Measurements from ENCODE around the gene NCKAP5.

NCKAP5 gene

DNA sequence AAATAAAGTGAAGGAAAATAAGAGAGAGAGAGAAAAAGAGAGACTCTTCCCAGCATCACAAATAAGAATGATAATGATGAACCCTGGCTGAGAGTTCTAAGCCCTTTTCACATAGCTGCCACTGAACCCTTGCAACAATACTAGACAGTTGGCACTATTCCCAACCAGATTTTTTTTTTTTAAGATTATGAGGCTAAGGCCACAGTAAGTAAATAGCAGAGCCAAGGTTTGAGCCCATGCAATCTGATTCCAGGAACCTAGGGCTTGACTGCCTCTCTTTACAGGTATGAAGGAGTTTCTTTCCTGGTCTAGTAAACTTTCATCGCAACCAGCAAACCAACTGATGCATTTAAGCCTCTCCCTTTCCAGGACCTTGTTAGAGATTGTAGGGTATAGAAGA, 424.6 kb downstream of the NCKAP5 start:
- TF ChIP-seq, protein P1, sequence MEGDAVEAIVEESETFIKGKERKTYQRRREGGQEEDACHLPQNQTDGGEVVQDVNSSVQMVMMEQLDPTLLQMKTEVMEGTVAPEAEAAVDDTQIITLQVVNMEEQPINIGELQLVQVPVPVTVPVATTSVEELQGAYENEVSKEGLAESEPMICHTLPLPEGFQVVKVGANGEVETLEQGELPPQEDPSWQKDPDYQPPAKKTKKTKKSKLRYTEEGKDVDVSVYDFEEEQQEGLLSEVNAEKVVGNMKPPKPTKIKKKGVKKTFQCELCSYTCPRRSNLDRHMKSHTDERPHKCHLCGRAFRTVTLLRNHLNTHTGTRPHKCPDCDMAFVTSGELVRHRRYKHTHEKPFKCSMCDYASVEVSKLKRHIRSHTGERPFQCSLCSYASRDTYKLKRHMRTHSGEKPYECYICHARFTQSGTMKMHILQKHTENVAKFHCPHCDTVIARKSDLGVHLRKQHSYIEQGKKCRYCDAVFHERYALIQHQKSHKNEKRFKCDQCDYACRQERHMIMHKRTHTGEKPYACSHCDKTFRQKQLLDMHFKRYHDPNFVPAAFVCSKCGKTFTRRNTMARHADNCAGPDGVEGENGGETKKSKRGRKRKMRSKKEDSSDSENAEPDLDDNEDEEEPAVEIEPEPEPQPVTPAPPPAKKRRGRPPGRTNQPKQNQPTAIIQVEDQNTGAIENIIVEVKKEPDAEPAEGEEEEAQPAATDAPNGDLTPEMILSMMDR (IDR thresholded peaks at IDR 0.05; ENCODE audit: low read length): no peak
- TF ChIP-seq EZH2 (IDR thresholded peaks at IDR 0.05; ENCODE audit: borderline replicate concordance, low read length): no peak
- no peaks in the 10 kb centered on the region for H3K9me2 ChIP-seq (ENCODE audit: low read depth, low read length)
- no peak overlapping the region for H3K27ac ChIP-seq (ENCODE audit: low read depth, low read length, poor library complexity, severe bottlenecking)

DNA sequence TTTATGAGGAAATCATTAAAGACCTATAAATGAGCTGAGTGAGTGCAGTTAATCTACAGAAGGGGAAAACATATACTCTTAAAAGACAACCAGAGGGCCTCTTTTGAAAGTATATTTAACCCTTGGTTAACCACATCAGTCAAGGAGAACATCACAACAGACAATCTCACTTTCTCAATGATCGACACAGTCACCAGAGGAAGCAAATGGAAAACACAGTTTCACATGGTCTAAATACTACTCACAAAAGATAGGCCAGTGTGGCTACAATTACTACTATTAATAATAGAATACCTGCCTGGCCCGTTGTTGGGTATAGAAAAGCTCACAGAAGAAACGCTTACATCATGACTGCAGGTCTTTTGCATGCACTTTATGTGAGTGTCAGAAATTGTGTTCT, 426.2 kb downstream of the NCKAP5 start:
- Histone ChIP-seq H2AFZ (ENCODE audit: low read length) (no peak overlapping the region), H3K9me2 (ENCODE audit: low read depth, low read length) (no peaks in the 10 kb centered on the region), H3K27ac (ENCODE audit: low read depth, low read length, poor library complexity, severe bottlenecking) (no peak overlapping the region), H3K4me2 (ENCODE audit: low read length) (no peak overlapping the region), H3K36me3 (ENCODE audit: insufficient read depth, low read length) (no peaks in the 10 kb centered on the region), H3K79me2 (ENCODE audit: insufficient read depth, low read length) (no peaks in the 10 kb centered on the region), H3K4me1 (ENCODE audit: insufficient read depth, low read length, severe bottlenecking) (no peaks in the 10 kb centered on the region), H3K4me3 (ENCODE audit: low read depth, low read length, poor library complexity, severe bottlenecking) (no peak overlapping the region), H3K9me3 (ENCODE audit: low read length) (no peaks in the 10 kb centered on the region), H3K9ac (ENCODE audit: low read length) (no peak overlapping the region), H4K20me1 (ENCODE audit: insufficient read depth, low read length) (no peaks in the 10 kb centered on the region), H3F3A (ENCODE audit: insufficient read depth, low read length) (no peaks in the 10 kb centered on the region), H3K27me3 (ENCODE audit: insufficient read depth, low read length) (no peaks in the 10 kb centered on the region)
- TF ChIP-seq, protein P1 (IDR thresholded peaks at IDR 0.05; ENCODE audit: low read length): no peak
- no peak for TF ChIP-seq EZH2 (IDR thresholded peaks at IDR 0.05; ENCODE audit: borderline replicate concordance, low read length)

More for the DNA sequence above, 424.6 kb downstream of the NCKAP5 start:
- Histone ChIP-seq H3F3A (ENCODE audit: insufficient read depth, low read length) (no peaks in the 10 kb centered on the region), H3K9ac (ENCODE audit: low read length) (no peak overlapping the region), H3K4me1 (ENCODE audit: insufficient read depth, low read length, severe bottlenecking) (no peaks in the 10 kb centered on the region), H2AFZ (ENCODE audit: low read length) (no peak overlapping the region), H3K4me3 (ENCODE audit: low read depth, low read length, poor library complexity, severe bottlenecking) (no peak overlapping the region), H3K79me2 (ENCODE audit: insufficient read depth, low read length) (no peaks in the 10 kb centered on the region), H3K27me3 (ENCODE audit: insufficient read depth, low read length) (no peaks in the 10 kb centered on the region), H3K4me2 (ENCODE audit: low read length) (no peak overlapping the region), H3K36me3 (ENCODE audit: insufficient read depth, low read length) (no peaks in the 10 kb centered on the region), H4K20me1 (ENCODE audit: insufficient read depth, low read length) (no peaks in the 10 kb centered on the region), H3K9me3 (ENCODE audit: low read length) (no peaks in the 10 kb centered on the region)

- no peaks in the 10 kb centered on the region for H3K27me3 ChIP-seq (ENCODE audit: insufficient read depth, low read length)
- H2AFZ ChIP-seq (ENCODE audit: low read length): no peak overlapping the region
- H3K9ac ChIP-seq (ENCODE audit: low read length): no peak overlapping the region
- no peaks in the 10 kb centered on the region for H3K4me1 ChIP-seq (ENCODE audit: insufficient read depth, low read length, severe bottlenecking)
- no peaks in the 10 kb centered on the region for H3F3A ChIP-seq (ENCODE audit: insufficient read depth, low read length)
- H3K4me2 ChIP-seq (ENCODE audit: low read length): no peak overlapping the region
- no peak overlapping the region for H3K4me3 ChIP-seq (ENCODE audit: low read depth, low read length, poor library complexity, severe bottlenecking)
- H3K36me3 ChIP-seq (ENCODE audit: insufficient read depth, low read length): no peaks in the 10 kb centered on the region
- no peaks in the 10 kb centered on the region for H3K9me2 ChIP-seq (ENCODE audit: low read depth, low read length)
- H3K79me2 ChIP-seq (ENCODE audit: insufficient read depth, low read length): no peaks in the 10 kb centered on the region
- no peak overlapping the region for H3K27ac ChIP-seq (ENCODE audit: low read depth, low read length, poor library complexity, severe bottlenecking)
- no peaks in the 10 kb centered on the region for H4K20me1 ChIP-seq (ENCODE audit: insufficient read depth, low read length)
- H3K9me3 ChIP-seq (ENCODE audit: low read length): no peaks in the 10 kb centered on the region
- no peak for TF ChIP-seq EZH2 (IDR thresholded peaks at IDR 0.05; ENCODE audit: borderline replicate concordance, low read length)
- TF ChIP-seq, protein P1 (IDR thresholded peaks at IDR 0.05; ENCODE audit: low read length): no peak
Measured at GRCh38 chr2:133140620-133141019, 427.6 kb downstream of the NCKAP5 start.
